Measurements from ENCODE around the gene NPAS3. TPM values are rescaled to one million over a fixed set of nuclear protein-coding genes. Genes with fewer than 3 reads are reported as not detected.

Gene NPAS3
- total RNA-seq, 1 donor from 2014 or later: 5.2 TPM

DNA sequence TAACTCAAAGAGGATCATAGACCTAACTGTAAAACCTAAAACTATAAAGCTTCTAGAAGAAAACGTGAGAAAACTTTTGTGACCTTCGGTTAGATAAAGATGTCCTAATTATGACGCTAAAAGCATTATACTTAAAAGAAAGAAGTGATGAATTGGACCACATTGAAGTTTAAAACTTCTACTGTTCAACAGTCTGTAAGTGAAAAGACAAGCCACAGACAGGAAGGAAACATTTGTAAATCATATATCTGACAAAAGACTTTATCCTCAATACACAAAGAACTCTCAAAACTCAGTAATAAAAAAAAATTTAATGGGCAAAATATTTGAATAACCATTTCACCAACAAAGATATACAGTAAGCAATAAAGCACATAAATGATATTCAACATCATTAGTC lies 667.9 kb downstream of the NPAS3 start:
- peaks cover 26% of the 10 kb centered on the region for H3K9me3 Mint-ChIP-seq
- TF ChIP-seq CTCF (IDR thresholded peaks at IDR 0.05; ENCODE audit: unreplicated experiment): no peak
- peaks cover 10% of the 10 kb centered on the region for H3K4me1 Mint-ChIP-seq
- H3K36me3 Mint-ChIP-seq: peaks cover 4% of the 10 kb centered on the region
- H3K27me3 Mint-ChIP-seq (ENCODE audit: low read depth): peaks cover 22% of the 10 kb centered on the region
- H3K4me3 Mint-ChIP-seq: no peak overlapping the region
- DNase-seq (ENCODE audit: low spot score in 2 of 2, unreplicated experiment in 2 of 2): no peak
- no peak overlapping the region for H3K27ac Mint-ChIP-seq

DNA sequence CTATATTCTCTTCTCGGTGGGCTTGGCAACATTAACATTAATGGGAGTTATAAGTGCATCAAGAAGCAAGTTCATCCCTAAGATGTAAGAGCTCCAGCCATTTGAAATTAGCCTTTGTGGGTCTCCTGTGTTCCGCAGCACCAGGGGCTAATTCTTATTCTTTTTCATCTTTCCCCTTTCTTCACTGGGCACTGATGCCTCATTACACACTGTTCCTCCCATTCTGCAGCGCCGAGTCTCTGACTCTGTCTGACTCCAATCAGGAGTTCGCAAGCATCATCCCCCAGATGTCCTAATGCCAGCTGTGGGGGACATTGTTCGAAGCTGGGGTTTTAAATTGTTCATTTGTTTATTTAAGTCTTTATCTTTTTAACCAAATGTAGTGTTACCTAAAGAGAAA lies 670.9 kb downstream of the NPAS3 start:
- Mint-ChIP-seq H3K4me3 (no peak overlapping the region), H3K27me3 (ENCODE audit: low read depth) (peaks cover 43% of the 10 kb centered on the region), H3K4me1 (peaks cover 4% of the 10 kb centered on the region), H3K27ac (no peak overlapping the region), H3K36me3 (no peaks in the 10 kb centered on the region), H3K9me3 (peaks cover 9% of the 10 kb centered on the region)
- no peak for DNase-seq (ENCODE audit: low spot score in 2 of 2, unreplicated experiment in 2 of 2)
- TF ChIP-seq CTCF (IDR thresholded peaks at IDR 0.05; ENCODE audit: unreplicated experiment): no peak

DNA sequence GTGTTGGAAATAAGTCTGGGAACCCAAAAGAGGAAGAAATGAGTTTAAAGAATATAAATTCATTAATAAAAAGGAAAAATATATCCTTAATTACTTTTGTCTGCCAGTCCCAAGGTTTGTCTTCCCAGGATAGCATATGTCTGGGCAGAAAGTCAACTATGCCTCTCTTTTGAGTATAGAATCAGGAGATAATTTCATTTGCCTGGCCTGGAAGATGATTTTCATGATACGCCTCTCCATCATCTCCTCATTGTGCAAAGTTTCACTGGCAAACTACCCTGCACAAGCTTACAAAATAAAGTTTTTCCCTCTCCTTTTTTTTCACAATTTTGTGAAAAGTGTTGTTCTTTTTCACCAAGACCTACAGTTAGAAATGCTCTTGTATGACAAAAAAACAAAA lies 671.4 kb downstream of the NPAS3 start:
- Mint-ChIP-seq H3K27me3 (ENCODE audit: low read depth) (peaks cover 46% of the 10 kb centered on the region), H3K4me3 (no peak overlapping the region), H3K27ac (no peak overlapping the region), H3K9me3 (peaks cover 7% of the 10 kb centered on the region), H3K4me1 (peaks cover 9% of the 10 kb centered on the region), H3K36me3 (no peaks in the 10 kb centered on the region)
- DNase-seq (ENCODE audit: low spot score in 2 of 2, unreplicated experiment in 2 of 2): no peak
- no peak for TF ChIP-seq CTCF (IDR thresholded peaks at IDR 0.05; ENCODE audit: unreplicated experiment)

DNA sequence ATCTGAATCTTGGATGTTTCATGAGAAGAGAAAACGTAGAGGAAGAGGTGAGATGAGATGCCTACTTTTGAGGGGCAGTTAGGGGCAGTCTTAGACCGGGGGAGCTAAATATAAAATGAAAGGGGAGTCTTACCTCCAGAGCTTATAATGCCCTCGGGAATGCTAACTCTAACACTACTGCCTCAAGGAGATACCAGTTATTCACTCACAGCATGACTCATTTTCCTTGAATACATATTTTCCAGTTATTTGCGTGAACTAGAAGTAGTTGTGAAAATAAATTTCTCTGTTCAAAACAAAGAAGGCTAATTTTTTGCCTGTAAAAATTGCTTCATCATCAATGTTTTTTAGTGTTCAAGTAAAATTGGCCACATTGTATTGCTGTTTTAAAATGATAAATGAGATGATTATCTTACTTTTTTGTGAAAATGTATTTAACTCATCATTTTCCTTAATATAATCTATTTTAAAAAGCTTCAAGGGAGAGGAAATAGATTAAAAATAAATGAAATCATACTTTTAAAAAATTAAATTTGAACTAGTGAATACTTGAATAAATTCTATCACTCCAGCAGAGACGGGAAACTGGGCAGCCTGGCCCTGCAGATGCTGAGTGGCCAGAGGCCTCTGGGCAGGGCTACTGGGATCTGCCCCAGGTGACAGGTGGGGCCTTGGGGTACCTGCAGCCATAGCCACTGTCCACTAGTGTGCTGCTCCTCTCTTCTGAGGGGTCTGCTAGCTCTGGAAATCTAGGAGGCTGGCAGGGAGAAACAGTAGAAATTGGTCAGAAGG lies 672.9 kb downstream of the NPAS3 start:
- H3K4me1 Mint-ChIP-seq: peaks cover 16% of the 10 kb centered on the region
- H3K27me3 Mint-ChIP-seq (ENCODE audit: low read depth): peaks cover 48% of the 10 kb centered on the region
- H3K36me3 Mint-ChIP-seq: no peaks in the 10 kb centered on the region
- no peak for DNase-seq (ENCODE audit: low spot score in 2 of 2, unreplicated experiment in 2 of 2)
- no peak overlapping the region for H3K4me3 Mint-ChIP-seq
- H3K27ac Mint-ChIP-seq: no peak overlapping the region
- TF ChIP-seq CTCF (IDR thresholded peaks at IDR 0.05; ENCODE audit: unreplicated experiment): no peak
- H3K9me3 Mint-ChIP-seq: peaks cover 2% of the 10 kb centered on the region

DNA sequence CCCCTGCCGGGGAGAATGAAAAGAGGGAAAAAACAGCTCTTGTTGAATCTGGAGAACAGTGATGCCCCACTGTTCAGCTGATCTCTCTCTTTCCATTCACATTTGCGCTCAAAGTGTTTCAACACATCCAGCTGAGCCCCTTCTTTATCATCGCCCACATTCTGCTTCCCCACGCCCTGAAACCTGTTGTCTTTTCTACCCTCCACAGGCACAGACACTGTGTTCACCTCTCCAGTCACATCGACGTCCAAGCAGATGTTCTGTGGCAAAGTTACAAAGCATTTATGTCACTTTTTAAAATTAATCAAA lies 673.5 kb downstream of the NPAS3 start:
- DNase-seq (ENCODE audit: low spot score in 2 of 2, unreplicated experiment in 2 of 2): no peak
- no peak overlapping the region for H3K27ac Mint-ChIP-seq
- H3K27me3 Mint-ChIP-seq (ENCODE audit: low read depth): peaks cover 48% of the 10 kb centered on the region
- no peaks in the 10 kb centered on the region for H3K9me3 Mint-ChIP-seq
- TF ChIP-seq CTCF (IDR thresholded peaks at IDR 0.05; ENCODE audit: unreplicated experiment): no peak
- no peaks in the 10 kb centered on the region for H3K36me3 Mint-ChIP-seq
- H3K4me1 Mint-ChIP-seq: peaks cover 21% of the 10 kb centered on the region
- no peak overlapping the region for H3K4me3 Mint-ChIP-seq

Measured in mesothelial cell of epicardium (in vitro differentiated cells).